CD4-positive, alpha-beta T cell treated with Interleukin-6 at 100 ng/mL for 8 hours (primary cell): ENCODE measurements around the gene ZNF800.
A peak's percentile ranks its signal among the peaks of the same experiment; 100 is the strongest.

Source experiments
- DNase-seq: peaks from one replicate; pipeline ENCODE4 v3.0.0-alpha.2; 2020; ENCODE audit warnings: mixed read lengths, low spot score

ZNF800 gene

GRCh38 chr7:127347567-127348246 is 44.8 kb downstream of the ZNF800 start:
- DNase-seq: peak; percentile 62

DNA sequence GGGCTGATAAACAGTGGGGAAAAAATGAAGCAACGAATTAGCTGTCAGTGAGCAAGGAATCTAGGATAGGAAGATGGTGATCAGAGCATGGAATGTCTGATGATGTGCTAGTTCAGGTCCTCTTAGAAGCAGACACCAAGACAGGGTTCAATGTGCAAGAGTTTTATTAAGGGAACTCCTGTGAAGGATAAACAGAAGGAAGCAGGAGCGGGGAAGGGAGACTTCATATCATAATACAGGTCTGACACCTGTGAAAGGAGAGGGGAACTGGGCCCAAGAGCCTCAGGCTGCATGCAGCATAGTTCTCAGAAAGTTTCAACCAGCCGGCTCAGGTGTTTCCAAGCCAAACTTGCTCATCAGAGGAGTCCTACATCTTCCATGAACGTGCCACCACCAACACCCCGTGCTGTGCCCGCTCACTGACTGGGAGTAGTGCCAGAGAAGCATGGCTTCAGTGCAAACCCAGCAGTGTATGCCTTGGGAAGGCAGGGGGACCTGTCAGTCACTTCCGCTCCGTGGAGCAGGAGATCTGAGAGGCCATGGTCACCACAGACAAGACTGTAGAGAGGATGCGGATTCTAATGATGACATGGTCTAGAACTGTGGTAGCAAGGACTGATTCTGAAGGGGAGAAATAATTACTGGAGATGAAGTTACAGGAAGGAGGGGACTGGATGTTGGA is 45.8 kb downstream of the ZNF800 start:
- DNase-seq: no peak

DNA sequence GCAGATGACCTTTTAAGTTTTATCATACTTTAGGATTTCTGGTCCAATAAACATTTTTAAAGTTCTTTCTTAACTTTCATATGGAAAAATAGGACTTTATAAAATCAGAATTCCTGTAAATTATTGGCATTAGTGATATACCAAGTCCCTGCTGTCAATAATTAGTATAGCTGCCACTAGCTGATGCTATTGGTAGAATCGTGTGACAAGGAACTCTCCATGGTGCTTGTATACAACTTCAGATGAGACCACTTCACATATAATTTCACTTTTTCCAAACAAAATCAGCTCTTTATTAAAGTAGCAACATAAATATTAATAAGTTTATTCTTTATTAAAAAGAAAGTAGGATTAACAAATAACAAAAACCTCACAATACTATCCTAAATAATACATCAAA is 49.9 kb downstream of the ZNF800 start:
- DNase-seq: no peak

- no peak for DNase-seq
Measured at GRCh38 chr7:127338122-127338521, 54.4 kb downstream of the ZNF800 start.

DNA sequence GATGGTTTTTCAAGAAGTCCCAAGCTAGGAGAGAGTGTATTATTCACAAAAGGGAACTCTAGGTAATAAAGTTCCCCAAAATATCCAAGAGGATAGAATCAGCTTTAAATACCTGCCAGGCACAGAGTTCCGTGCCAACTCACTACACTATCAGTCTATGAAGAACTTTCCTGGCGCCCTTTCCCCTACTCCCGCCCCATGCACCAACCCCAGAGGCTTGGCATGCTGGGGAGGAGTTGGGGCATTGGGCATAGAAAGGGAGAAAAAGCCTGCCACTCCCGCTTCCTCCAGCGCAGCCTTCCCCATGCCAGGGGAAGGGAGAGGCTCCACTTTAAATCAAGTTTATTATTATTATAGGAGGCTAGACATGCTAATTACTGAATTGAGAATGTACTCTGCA is 54.9 kb downstream of the ZNF800 start:
- DNase-seq: no peak

DNA sequence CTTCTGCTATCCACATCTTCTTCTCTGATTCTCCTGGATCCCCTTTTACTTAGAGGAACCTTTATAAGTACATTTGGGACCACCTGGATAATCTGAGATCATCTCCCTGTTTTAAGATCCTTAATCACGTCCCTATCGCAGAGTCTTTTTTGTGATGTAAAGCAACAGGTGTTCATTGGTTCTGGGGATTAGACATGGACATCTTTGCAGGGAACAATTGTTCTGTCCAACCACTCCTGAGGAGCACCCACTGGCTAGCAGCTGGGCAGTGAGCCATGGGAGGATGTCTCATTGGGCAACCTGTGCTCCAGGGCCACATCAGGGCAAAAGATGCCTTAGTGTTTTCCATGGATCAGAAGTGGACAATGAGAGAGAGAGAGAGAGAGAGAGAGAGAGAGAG is 56.0 kb downstream of the ZNF800 start:
- DNase-seq: no peak

DNA sequence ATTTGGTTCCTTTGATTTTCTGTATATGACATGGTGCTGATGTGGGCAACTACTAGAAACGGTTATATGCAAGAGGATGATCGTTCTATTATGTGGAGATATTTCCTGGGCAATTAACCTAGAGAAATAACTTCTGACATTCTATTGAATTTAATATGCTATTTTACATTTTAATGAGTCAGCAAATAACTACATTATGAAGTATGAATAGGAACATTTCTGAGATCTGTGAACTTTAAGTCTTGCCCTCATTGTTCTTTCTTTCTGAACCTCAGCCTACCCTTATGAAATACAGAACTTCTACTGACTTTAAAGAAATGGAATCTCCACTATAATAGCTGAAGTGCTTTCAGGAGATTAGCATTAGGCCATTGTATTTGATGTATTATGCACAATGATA is 59.6 kb downstream of the ZNF800 start:
- no peak for DNase-seq

GRCh38 chr7:127330070-127330469 is 62.4 kb downstream of the ZNF800 start:
- DNase-seq: no peak

DNA sequence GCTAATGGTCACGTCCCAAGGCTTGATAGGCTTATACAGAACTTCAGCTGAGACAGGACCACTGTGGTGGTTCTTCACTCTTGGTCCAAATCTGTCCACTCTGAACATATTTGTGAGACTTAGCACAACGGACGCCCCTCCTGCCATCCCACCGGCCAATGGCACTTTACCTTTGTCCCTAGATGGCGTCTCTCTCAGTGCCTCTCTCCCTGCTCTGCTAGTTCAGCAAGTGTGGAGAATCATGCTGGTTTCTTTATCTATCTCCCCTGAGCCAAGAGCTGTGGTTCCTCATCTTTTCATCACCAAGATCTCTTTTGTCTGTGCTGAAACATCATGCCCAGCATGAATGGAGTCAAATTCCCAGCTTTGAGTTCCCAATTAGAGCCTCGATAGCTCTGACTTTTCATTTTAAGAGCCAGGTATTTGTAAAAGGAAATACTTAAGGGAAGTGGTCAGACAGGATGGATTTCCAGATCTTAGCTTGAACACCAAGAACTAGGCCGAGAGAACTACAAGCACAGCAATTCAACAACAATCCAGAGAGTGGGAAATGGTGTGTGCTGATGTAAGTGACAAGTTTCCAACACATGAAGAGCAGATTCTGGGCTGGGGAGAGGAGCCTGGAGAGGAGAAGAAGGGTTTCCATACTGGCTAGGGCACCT is 69.5 kb downstream of the ZNF800 start:
- DNase-seq: no peak

- DNase-seq: peak; percentile 35
Measured at GRCh38 chr7:127322351-127322750, 70.2 kb downstream of the ZNF800 start.

DNA sequence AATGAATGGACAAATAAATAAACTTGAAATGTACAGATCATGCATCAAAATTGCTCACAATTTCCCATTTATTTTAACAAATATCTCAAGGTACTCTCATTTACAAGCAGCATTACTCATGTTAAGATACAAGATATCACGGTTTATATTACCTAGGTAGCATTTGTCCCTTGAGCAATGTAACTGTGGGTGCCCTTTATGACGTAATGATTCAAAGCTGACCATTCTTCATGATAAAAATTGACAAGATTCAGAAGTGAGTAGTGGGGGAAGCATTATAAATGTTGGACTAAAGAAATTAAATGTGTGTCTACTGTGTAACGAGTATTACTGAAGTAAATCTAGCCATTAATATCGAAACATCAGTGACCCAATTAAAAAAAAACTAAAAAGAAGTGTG is 71.5 kb downstream of the ZNF800 start:
- no peak for DNase-seq
